ENCODE results near the gene SNIP1.
"Not testable (repeated sequence)": the region's sequence is repeated elsewhere in the genome, so short reads cannot be mapped to it uniquely, and the experiment has no call there.

SNIP1 gene

DNA sequence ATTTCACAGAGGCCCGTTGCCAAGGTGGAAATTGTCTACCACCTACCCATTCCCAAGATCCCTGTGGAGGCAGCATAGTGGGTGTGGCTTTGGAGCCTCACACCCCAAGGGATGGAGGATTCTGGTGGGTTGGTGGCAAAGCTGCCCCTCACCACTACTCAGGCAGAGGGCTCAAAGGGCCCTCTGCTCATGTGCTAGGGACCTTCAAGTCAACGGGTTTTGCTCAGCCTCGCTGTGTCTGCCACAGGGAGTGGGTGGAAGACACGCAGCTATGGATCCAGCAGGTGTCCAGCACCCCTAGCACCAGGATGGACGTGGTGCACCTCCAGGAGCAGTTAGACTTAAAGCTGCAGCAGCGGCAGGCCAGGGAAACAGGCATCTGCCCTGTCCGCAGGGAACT, 5.0 kb upstream of the SNIP1 start:
- no peak for DNase-seq

DNA sequence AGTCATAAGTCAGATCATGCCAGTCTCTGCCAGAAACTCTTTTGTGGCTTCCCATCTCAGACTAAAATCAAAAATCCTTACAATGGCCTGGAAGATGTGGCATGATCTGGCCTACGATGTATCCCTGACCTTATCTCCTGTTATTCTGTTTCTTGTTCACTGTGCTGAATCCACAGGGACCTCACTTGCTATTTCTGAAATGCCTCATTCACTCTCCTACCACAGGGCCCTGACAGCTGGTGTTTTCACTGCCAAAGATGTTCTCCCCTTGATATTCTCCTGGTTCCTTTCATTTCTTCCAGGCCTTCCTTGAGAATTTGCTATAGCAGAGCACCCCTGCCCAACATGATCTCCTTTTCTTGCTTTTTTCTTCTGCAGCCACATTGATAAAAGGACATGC, 4.3 kb upstream of the SNIP1 start:
- no peak for DNase-seq

DNA sequence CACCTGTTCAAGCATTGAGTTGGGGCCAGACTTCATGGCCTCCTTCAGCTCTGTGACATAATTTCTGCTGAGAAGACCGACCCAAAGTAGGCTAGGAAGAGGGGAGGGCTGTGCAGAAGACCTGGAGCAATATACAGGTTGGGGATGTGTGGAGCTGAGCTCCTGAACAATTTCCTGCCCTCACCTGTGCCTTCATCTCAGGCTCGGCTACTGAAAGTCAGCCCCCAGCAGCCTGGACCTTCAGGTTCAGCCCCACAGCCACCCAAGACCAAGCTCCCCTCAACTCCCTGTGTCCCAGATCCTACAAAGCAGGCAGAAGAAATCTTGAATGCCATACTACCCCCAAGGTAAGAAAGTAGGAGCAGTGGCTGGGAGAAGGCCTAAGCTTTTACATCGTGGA, 3.3 kb upstream of the SNIP1 start:
- DNase-seq: no peak

DNA sequence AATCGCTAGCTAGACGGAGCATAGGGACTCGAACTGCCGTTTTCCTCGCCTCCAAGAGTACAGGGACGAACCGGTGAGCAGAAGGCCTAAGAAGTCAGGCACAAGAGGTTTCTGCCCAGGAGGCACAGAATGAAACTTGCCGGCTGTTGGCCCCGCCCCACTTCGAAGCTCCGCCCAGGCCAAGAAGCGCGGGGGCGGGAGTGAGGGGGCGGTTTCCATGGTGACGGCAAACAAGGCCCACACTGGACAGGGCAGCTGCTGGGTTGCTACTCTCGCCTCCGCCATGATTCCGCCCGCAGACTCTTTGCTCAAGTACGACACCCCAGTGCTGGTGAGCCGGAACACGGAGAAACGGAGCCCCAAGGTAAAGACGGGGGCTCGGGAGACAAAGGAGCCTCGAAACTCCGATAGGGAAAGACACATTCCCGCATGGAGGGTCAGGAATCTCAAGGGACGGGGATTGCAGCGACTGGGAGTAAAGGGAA, 2.7 kb upstream of the SNIP1 start, which contains the start of gene DNALI1:
Gene DNALI1 (plus strand): TSS at position 229 of the 485 bp plus-strand sequence. CDS start 55 bp downstream, at position 284.
- DNase-seq: peak; percentile 97

DNA sequence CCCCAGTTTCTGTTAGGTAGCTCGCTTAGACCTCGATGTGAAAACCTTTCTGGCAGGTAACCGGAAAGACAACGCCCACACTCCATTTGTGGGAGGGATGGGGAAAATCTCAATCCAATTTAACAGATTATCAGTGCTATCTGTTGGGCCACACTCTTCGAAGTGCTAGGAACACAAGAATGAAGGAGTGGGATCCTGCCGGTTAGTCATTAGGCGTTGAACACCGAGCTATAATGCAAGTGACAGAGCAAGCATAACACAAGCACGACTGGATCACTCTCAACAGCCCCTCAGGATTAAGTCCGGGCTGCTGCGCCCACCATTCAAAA, 531 bp downstream of the SNIP1 start:
- no peak for DNase-seq

DNA sequence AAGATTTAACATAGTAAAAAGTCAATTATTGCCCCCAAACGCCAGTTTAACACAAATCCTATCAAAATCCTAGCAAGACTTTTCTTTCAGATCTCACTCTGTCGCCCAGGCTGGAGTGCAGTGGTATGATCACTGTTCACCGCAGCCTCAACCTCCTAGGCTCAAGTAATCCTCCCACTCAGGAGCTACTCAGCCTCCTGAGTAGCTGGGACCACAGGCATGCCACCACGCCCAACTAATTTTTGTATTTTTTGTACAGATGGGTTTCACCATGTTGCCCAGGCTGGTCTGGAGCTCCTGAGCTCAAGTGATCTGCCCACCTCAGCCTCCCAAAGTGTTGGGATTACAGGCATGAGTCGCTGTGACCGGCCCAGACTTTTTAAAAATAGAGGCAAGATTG, 4.8 kb downstream of the SNIP1 start:
- DNase-seq: no peak

DNA sequence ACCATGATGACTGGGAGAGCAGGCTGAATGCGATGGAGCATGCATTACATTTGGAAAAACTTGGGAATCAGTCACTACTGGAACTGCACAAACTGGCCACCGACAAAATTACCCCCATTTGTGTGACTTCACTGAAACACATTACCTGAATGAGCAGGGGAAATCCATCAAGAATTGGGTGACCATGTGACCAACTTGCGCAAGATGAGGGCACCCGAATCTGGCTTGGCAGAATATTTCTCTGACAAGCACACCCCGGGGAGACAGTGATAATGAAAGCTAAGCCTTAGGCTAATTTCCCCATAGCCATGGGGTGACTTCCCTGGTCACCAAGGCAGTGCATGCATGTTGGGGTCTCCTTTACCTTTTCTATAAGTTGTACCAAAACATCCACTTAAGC, 9.1 kb downstream of the SNIP1 start:
- DNase-seq: no peak

DNA sequence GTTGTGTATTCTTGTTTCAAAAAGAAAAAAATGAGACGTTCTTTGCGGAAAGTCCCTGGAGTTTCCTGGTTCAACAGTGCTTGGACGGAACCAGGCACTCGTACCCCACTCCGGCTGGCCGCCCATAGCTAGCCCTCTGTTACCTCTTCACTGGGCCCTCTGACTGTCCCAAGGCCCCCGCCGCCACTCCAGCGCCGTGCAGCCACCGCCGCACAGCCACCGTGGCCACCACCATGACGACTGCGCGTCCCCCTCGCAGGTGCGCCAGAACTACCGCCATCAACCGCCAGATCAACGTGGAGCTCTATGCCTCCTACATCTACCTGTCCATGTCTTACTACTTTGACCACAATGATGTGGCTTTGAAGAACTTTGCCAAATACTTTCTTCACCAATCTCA, 9.6 kb downstream of the SNIP1 start:
- no peak for DNase-seq

DNA sequence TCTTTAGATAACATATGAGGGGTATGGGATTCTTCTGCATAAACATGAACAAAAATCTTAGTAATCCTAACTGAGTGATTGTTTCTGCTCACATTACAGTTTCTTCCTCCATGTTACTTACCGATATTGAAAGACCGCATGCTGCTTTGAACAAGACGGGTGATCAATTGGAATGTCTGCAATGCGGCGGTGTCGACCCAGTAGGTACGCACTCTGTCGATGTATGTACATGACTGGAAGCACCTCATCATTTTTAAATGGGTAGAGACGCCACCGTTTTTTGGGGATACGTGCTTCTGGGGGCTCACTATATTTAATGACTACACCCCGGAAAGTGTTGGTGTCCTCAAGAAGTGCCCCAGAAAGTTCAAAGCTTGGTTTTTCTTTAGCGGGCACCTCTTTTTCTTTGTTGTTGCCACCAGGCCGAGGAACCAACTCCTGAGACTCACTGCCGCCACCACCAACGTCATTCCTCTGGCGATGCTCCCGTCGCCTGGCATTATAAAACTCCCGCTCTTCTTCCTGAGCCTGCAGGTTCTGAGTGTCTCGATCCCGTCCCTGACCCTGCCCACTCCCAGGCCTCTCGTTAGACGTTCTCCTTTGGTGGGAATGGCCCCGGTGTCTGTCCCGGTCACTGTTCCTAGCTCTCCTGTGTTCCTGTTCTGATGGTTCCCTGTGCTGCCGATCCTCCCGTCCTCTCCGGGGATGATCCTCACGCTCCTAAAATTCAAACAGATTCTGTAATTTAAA, 13.9 kb downstream of the SNIP1 start:
- no peak for DNase-seq

DNA sequence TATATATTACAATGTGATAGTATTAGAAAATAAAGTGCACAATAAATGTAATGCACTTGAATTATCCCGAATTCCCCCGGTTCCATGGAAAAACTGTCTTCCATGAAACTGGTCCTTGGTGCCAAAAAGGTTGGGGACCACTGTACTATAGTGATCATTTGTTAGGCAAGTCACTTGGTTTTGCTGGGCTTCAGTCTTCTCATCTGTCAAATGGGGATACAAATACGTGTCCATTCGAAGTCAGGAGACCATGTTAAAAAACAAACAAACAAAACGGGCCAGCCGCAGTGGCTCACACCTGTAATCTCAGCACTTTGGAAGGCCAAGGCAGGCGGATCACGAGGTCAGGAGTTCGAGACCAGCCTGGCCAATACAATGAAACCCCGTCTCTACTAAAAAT, 14.9 kb downstream of the SNIP1 start:
- DNase-seq: not testable (repeated sequence)

DNA sequence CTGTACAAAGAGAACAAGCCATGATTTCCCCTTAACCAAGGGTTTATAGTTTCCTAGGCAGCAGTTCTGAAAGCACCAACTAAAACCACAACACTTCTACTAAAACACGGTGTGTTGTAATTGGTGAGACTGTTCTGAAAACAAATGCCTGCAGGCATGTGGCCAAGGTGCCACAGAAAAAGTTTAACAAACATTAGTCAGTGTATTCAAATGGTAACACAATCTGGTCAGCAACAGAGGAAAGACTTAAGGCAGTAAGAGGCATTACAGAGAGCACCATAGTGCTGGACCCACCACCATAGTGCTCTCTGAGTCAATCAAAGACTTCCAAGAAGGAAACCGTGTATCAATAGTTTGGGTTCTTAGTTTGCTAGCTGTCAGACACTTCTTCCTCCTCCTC, 16.7 kb downstream of the SNIP1 start:
- DNase-seq: no peak

DNA sequence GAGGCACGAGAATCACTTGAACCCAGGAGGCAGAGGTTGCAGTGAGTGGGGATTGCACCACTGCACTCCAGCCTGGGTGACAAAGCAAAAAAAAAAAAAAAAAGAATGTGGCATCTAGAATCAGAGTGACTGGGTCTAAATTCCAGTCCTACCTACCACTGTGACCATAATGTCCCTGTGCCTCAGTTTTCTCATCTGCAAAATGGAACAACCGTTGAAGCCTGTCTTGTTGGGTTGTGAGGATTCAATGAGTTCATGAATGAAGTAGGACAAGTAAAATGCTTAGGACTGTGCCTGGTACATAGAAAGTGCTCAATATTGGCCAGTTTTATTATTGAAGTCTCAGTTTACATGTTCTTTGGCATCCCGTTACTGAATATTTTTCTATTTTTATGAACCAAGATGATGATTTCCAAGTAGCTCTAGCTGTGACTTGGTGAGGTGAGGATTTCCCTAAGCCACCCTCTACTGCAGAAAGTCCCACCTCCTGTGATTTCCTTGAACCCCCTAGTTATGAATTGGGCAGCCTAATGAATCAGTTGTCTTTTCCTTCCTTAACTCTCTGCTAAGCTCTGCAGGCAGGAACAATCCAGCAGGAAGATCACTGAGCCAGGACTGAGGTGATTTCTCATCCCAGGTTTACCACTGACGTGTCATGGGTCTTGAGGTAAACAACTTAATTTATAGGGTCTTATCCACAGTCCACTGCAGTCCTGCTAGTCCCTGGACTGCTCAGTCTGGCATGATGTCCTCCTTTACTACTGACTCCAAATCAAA, 20.6 kb downstream of the SNIP1 start:
- DNase-seq: no peak

DNA sequence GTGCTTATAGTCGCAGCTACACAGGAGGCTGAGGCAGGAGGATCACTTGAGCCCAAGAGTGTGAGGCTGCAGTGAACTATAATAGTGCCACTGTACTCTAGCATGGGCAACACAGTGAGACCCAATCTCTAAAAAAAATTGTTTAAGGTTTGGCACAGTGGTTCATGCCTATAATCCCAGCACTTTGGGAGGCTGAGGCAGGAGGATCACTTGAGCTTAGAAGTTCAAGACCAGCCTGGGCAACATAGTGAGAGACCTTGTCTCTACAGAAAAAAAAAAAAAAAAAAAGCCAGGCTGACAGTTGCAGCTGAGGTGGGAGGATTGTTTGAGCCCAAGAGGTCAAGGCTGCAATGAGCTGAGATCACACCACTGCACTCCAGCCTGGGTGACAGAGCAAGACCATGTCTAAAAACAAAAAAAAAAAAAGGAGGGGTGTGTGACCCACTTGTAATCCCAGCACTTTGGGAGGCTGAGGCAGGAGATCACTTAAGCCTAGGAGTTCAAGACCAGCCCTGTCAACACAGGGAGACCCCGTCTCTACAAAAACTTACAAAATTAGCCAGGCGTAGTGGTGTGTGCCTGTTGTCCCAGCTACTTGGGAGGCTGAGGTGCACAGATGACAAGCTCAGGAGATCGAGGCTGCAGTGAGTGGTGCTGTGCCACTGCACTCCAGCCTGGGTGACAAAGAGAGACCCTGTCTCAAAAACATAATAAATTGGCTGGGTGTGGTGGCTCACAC, 21.5 kb downstream of the SNIP1 start:
- DNase-seq: not testable (repeated sequence)

DNA sequence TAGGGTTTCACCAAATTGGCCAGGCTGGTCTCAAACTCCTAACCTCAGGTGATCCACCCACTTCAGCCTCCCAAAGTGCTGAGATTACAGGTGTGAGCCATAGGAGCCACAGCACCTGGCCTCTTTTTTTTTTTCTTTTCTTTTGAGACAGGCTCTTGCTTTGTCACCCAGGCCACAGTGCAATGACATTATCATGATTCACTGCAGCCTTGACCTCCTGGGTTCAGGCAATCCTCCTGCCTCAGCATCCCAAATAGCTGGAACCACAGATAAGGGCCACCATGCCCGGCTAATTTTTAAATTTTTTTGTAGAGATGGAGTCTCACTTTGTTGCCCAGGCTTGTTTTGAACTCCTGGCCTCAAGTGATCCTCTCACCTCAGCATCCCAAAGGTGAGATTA, 24.2 kb downstream of the SNIP1 start:
- not testable (repeated sequence) for DNase-seq

DNA sequence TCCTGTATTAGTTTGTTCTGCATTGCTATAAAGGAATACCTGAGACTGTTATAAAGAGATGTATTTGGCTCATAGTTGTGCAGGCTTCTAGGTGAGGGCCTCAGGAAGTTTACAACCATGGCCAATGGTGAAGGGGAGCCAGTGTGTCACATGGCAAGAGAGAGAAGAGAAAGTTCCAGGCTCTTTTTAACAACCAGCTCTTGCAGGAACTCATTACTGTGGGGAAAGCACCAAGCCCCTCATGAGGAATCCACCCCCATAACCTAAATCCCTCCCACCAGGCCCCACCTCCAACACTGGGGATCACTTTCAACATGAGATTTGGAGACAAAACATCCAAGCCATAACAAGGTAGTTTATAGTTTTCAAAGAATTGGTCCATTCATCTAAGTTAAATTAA, 34.5 kb downstream of the SNIP1 start:
- no peak for DNase-seq

DNA sequence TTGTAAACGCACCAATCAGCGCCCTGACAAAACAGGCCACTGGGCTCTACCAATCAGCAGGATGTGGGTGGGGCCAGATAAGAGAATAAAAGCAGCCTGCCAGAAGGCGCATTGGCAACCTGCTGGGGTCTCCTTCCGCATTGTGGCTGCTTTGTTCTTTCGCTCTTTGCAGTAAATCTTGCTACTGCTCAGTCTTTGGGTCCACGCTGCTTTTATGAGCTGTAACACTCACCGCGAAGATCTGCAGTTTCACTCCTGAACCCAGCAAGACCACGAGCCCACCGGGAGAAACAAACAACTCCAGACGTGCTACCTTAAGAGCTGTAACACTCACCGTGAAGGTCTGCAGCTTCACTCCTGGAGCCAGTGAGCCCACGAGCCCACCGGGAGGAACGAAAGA, 35.2 kb downstream of the SNIP1 start:
- not testable (repeated sequence) for DNase-seq

DNA sequence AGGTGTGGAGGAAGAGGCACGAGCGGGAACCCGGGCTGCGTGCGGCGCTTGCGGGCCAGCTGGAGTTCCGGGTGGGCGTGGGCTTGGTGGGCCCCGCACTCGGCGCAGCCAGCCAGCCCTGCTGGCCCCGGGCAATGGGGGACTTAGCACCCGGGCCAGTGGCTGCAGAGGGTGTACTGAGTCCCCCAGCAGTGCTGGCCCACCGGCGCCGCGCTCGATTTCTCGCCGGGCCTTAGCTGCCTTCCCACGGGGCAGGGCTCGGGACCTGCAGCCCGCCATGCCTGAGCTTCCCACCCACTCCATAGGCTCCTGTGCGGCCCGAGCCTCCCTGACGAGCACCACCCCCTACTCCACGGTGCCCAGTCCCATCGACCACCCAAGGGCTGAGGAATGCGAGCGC, 35.9 kb downstream of the SNIP1 start:
- not testable (repeated sequence) for DNase-seq

DNA sequence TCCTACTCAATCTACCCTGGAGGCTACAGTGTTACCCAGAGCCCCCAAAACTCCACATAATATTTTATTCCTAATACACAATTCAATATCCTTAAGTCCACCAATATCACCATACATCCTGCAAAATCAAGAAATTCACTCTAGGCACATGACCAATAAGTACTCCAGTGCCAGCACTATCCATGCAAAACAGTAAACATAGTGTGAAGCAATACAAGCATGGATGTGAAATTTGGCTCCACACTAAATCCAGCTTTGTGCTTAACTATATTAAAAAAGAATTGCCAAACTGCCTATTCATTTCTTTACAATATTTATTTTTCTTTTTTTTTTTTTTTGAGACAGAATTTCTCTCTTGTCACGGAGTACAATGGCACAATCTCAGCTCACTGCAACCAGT, 36.5 kb downstream of the SNIP1 start:
- no peak for DNase-seq

DNA sequence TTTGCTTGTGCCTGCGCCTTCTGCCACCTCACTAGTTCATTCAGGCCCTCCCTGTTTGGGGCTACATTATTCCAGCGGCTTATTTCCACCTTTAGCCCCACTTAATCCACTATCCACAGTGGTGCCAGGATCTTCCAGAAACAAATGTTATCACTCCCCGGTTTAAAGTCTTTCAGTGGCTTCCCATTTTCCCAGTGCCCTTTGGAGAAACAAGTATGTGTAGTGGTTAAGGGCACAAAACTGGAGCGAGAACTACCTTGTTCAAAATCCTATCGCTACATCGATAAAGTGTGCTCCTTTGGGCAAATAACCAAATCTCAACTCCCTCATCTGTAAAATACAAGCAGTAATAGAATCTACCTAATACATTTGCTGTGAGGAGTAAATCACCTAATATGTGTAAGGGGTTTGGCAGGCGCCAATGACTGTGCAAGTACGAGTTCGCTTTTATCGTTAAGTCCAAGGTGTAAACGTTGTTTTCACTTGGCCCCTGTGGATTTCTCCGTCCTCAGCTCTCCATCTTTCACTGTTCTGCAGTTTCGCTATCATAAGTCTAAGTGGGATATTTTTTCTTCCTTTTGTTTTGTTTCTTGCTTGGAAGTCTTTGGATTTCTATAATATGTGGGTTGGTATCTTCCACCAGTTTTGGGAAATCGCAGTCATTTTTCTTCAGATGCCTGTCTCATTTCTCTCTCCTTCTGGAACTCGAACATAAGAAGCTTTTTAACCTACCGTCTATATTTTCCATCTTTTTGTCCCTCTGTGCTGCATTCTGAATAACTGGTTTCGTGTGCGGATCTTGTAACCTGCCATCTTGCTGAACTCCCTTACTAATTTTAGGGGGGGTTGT, 38.7 kb downstream of the SNIP1 start:
- DNase-seq: no peak

DNA sequence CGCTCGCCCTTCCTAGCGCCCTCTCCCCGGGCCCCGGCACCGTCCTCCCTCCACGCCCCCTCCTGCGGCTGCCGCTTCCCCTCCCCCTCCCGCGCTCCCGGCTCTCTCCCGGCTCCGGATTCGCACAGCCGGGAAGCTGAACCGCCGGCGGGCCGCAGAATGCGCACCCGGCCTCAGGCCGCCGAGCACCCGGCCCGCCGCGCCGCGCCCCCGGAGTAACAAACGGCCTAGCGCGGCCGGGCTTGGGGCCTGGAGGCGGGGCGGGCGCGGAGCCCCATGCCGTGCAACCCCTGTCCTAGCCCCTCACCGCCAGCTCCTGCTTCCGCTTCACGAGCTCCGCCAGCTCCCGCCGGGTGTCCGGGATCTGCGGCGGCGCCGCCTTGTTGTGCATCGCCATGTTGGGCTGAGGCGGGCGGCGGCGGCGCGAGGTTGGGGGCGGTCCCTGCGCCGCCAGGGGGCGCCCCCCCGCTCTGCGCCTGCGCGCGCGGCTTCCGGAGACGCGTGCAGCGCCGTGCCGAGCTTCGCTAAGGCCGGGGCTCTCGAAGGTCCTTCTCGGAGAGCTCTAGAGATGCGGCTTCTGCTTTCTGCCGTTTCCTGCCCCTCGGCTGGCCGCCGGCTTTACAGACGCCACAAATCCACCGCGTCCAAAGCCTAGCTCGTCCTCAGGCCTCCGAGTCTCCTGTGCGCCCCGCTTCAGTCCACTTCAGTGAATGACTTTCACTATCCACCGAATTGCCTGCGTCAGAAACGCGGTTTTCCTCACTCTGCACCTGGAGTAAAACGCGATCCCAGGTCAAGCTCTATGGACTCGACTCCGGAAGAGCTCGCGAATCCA, 39.5 kb downstream of the SNIP1 start, which contains the start of gene MEAF6:
Gene MEAF6 (minus strand): TSS at position 417 of the 835 bp plus-strand sequence. CDS start 20 bp downstream, at position 397.
- DNase-seq: peak; percentile 92

DNA sequence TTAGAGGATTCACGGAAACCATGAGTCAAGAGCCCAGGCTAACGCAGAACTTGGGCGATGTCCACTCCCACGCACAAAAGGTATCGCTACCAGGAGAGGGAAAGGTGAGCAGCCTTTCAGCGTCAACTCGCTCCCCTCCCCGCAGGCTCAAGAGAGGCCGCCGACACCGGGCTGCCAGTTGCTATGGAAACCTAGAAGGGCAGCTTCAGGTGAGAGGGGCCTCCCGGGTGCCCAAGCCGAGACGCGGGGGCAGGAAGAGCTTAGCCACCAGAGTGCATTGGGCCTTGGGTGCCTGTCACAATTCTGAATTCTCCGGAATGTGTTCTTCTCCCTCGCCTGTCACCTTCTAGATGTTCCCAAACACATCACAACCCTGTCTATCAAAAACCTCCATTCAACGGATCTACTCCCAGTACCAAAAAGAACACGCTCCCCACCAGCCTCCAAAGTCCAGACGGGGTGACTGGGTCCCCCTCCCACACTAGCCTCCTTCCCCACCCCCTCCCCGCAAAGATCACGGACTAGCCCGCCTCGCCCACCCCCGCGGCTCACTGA, 40.2 kb downstream of the SNIP1 start:
- peak; percentile 71 for DNase-seq

All from islet precursor cell (in vitro differentiated cells).